H1 (cell line): ENCODE results near the gene CRYBA4.

Source experiments
- CBX5 ChIP-seq: fragments of 300-800, 300-1000 bp; sonication (generic); IDR thresholded peaks from 2 replicates; pipeline ENCODE4 v1.7.1; 2016; ENCODE audit warnings: antibody characterized with exemption, low read length, low read depth
- CEBPB ChIP-seq: IDR thresholded peaks from 2 replicates; pipeline ENCODE4 v1.6.1; 2012; ENCODE audit warnings: low read depth, low read length
- EGR1 ChIP-seq: IDR thresholded peaks from 2 replicates; pipeline ENCODE4 v1.6.1; 2011; ENCODE audit warnings: low read depth, low read length, borderline replicate concordance
- EZH2 ChIP-seq: fragments of 200-600 bp; sonication (generic); IDR thresholded peaks from 2 replicates; pipeline ENCODE4 v1.7.1; 2012; ENCODE audit warnings: low read depth, mild to moderate bottlenecking, moderate library complexity, low read length, inconsistent platforms; ENCODE audit not compliant: severe bottlenecking
- NRF1 ChIP-seq: IDR thresholded peaks from 2 replicates; pipeline ENCODE4 v1.6.1; 2011; ENCODE audit warnings: mild to moderate bottlenecking, low read depth, low read length, improper control_type of control experiment
- POLR2A ChIP-seq, 2 experiments: IDR thresholded peaks; 1 replicate in 1 of 2; 2 replicates in 1 of 2; pipeline ENCODE4 v1.6.1; 2011; ENCODE audit warnings: low read depth in 2 of 2, low read length in 2 of 2, mild to moderate bottlenecking in 2 of 2; ENCODE audit errors: control extremely low read depth in 1 of 2
- POLR2AphosphoS5 ChIP-seq: IDR thresholded peaks from 2 replicates; pipeline ENCODE4 v1.6.1; 2011; ENCODE audit warnings: low read depth, low read length
- SP1 ChIP-seq: IDR thresholded peaks from 2 replicates; pipeline ENCODE4 v1.6.1; 2011; ENCODE audit warnings: low read depth, low read length
- SRF ChIP-seq: IDR thresholded peaks from 2 replicates; pipeline ENCODE4 v1.6.1; 2011; ENCODE audit warnings: mild to moderate bottlenecking, low read depth, low read length, moderate library complexity
- TF ChIP-seq, protein P1 (sequence below), 3 experiments: IDR thresholded peaks; 1 replicate in 2 of 3; 2 replicates in 1 of 3; pipeline versions ENCODE4 v1.5.1 to v1.6.1; 2011; ENCODE audit warnings: low read length in 3 of 3, mild to moderate bottlenecking in 3 of 3, inconsistent platforms in 2 of 3, low read depth in 1 of 3, moderate library complexity in 1 of 3; ENCODE audit not compliant: insufficient read depth in 1 of 3; ENCODE audit errors: control extremely low read depth in 1 of 3

DNA sequence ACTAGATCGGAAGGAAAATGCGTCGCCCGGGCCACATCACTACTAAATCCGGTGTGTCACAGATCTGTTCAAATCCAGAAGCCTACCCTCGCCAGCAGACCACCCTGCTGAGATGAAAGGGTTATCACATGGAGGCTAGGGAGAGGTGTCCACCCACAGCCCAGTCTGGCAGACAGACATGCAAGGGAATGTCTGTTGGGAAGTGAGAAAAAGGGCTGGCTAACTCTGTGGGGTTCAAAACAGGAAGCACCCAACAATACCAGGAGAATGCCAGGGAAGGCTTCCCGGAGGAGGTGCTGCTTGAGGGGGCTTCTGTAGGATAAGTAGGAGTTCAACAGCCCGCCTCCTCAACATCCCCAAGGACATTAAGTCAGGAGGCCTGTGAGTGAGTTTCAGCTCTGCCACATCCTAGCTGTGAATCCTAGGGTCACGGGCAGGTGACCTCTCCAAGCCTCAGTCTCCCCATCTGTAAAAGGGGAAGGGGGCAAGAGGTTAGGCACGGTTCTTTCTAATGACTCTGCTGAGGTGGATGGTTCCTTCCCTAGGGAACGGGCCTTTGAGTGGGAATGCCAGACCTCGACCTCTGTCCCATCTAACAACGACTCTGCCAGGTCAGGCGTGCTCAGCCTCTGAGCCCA is 32.9 kb upstream of the CRYBA4 start:
- TF ChIP-seq SP1 (no peak), EZH2 (no peak), POLR2A (IDR thresholded peaks at IDR 0.05; ENCODE audit: control extremely low read depth in 1 of 2, low read depth in 2 of 2, low read length in 2 of 2) (no peak), CBX5 (no peak), NRF1 (no peak), EGR1 (no peak), CEBPB (no peak), POLR2AphosphoS5 (no peak), SRF (no peak)
- TF ChIP-seq, protein P1, sequence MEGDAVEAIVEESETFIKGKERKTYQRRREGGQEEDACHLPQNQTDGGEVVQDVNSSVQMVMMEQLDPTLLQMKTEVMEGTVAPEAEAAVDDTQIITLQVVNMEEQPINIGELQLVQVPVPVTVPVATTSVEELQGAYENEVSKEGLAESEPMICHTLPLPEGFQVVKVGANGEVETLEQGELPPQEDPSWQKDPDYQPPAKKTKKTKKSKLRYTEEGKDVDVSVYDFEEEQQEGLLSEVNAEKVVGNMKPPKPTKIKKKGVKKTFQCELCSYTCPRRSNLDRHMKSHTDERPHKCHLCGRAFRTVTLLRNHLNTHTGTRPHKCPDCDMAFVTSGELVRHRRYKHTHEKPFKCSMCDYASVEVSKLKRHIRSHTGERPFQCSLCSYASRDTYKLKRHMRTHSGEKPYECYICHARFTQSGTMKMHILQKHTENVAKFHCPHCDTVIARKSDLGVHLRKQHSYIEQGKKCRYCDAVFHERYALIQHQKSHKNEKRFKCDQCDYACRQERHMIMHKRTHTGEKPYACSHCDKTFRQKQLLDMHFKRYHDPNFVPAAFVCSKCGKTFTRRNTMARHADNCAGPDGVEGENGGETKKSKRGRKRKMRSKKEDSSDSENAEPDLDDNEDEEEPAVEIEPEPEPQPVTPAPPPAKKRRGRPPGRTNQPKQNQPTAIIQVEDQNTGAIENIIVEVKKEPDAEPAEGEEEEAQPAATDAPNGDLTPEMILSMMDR (IDR thresholded peaks at IDR 0.05; ENCODE audit: control extremely low read depth in 1 of 3, insufficient read depth in 1 of 3, low read depth in 1 of 3, low read length in 3 of 3), result no peak
